ENCODE data around the gene KIT. TPM values are rescaled to one million over a fixed set of nuclear protein-coding genes. Genes with fewer than 3 reads are reported as not detected.

The KIT gene
- total and polyA plus RNA-seq, 2 donors (not counting 1 experiment from before 2014, with no cell fraction given), result 0.01 TPM; not detected in 1

- Mint-ChIP-seq H3K9me3 (ENCODE audit: insufficient read depth) (no peaks in the 10 kb centered on the region), H3K4me1 (no peaks in the 10 kb centered on the region), H3K27me3 (peaks cover 21% of the 10 kb centered on the region), H3K4me3 (no peak overlapping the region), H3K27ac (no peak overlapping the region)
- ChIA-PET CTCF (no interaction called here), POLR2A (no interaction called here)
- DNase-seq, result no peak
- no peak for TF ChIP-seq EZH2 (IDR thresholded peaks at IDR 0.05; ENCODE audit: borderline replicate concordance, insufficient read depth, low read depth, low read length, poor library complexity, severe bottlenecking)
- no peak for TF ChIP-seq CTCF (IDR thresholded peaks at IDR 0.05)
- peaks cover 0 to 9% (median 3%) of the 10 kb centered on the region in 4 experiments for H3K27me3 ChIP-seq (replicated peaks in 1 of 4; ENCODE audit: control extremely low read depth in 1 of 4, control insufficient read depth in 3 of 4, insufficient read depth in 4 of 4, low read length in 3 of 4)
- no peak overlapping the region for H3K27ac ChIP-seq (ENCODE audit: low read length in 2 of 2)
- intact Hi-C loops (cut with micrococcal nuclease), result no loop called here
- H3K4me2 ChIP-seq (replicated peaks; ENCODE audit: low read depth, low read length, poor library complexity, severe bottlenecking), result no peak overlapping the region
- H3K4me3 ChIP-seq (ENCODE audit: control extremely low read depth in 1 of 5, extremely low read depth in 1 of 5, insufficient read depth in 1 of 5, low read depth in 2 of 5, low read length in 4 of 5), result no peak overlapping the region
- no peaks in the 10 kb centered on the region for H3K4me1 ChIP-seq (ENCODE audit: control insufficient read depth in 2 of 2, insufficient read depth in 2 of 2, low read length in 2 of 2)
- H2AFZ ChIP-seq (ENCODE audit: insufficient read depth, low read depth, low read length, poor library complexity, severe bottlenecking), result no peak overlapping the region
- no CpG with 5 or more reads among the region's 3 CpGs for WGBS (ENCODE audit: insufficient coverage)
- no peaks in the 10 kb centered on the region for H3K9me3 ChIP-seq (ENCODE audit: control extremely low read depth in 1 of 3, control insufficient read depth in 2 of 3, insufficient read depth in 1 of 3, low read length in 2 of 3)
- no peaks in the 10 kb centered on the region for H3K36me3 ChIP-seq (replicated peaks in 1 of 2; ENCODE audit: control extremely low read depth in 1 of 2, control insufficient read depth in 1 of 2, extremely low read depth in 1 of 2, insufficient read depth in 2 of 2, low read length in 1 of 2)
- no peaks in the 10 kb centered on the region for H3K79me2 ChIP-seq (ENCODE audit: control insufficient read depth, insufficient read depth, low read length)
- H4K20me1 ChIP-seq (ENCODE audit: control insufficient read depth, insufficient read depth, low read length, poor library complexity, severe bottlenecking), result no peaks in the 10 kb centered on the region
- no peak overlapping the region for H3K9ac ChIP-seq (ENCODE audit: low read length)
- ATAC-seq (ENCODE audit: low read depth), result no peak
Observed at GRCh38 chr4:54651050-54651449, 6.7 kb upstream of the KIT start.

GRCh38 chr4:54654753-54655152 is 3.0 kb upstream of the KIT start:
- no peak overlapping the region for H2AFZ ChIP-seq (ENCODE audit: insufficient read depth, low read depth, low read length, poor library complexity, severe bottlenecking)
- H3K4me1 ChIP-seq (ENCODE audit: control insufficient read depth in 2 of 2, insufficient read depth in 2 of 2, low read length in 2 of 2), result peaks cover 24 to 27% of the 10 kb centered on the region in 2 donors
- H3K9ac ChIP-seq (ENCODE audit: low read length), result no peak overlapping the region
- ChIA-PET POLR2A (no interaction called here), CTCF (no interaction called here)
- H3K79me2 ChIP-seq (ENCODE audit: control insufficient read depth, insufficient read depth, low read length), result no peaks in the 10 kb centered on the region
- Mint-ChIP-seq H3K27me3 (peaks cover 38% of the 10 kb centered on the region), H3K4me3 (no peak overlapping the region), H3K4me1 (peaks cover 19% of the 10 kb centered on the region), H3K27ac (no peak overlapping the region), H3K9me3 (ENCODE audit: insufficient read depth) (no peaks in the 10 kb centered on the region)
- peaks cover 0 to 44% (median 29%) of the 10 kb centered on the region in 4 experiments for H3K27me3 ChIP-seq (replicated peaks in 1 of 4; ENCODE audit: control extremely low read depth in 1 of 4, control insufficient read depth in 3 of 4, insufficient read depth in 4 of 4, low read length in 3 of 4)
- ATAC-seq (ENCODE audit: low read depth), result no peak
- TF ChIP-seq CTCF (IDR thresholded peaks at IDR 0.05) (no peak), EZH2 (IDR thresholded peaks at IDR 0.05; ENCODE audit: borderline replicate concordance, insufficient read depth, low read depth, low read length, poor library complexity, severe bottlenecking) (no peak)
- no peak overlapping the region for H3K4me3 ChIP-seq (ENCODE audit: control extremely low read depth in 1 of 5, extremely low read depth in 1 of 5, insufficient read depth in 1 of 5, low read depth in 2 of 5, low read length in 4 of 5)
- no peaks in the 10 kb centered on the region for H4K20me1 ChIP-seq (ENCODE audit: control insufficient read depth, insufficient read depth, low read length, poor library complexity, severe bottlenecking)
- H3K4me2 ChIP-seq (replicated peaks; ENCODE audit: low read depth, low read length, poor library complexity, severe bottlenecking), result no peak overlapping the region
- WGBS (ENCODE audit: insufficient coverage), result no CpG with 5 or more reads among the region's 4 CpGs
- H3K36me3 ChIP-seq (replicated peaks in 1 of 2; ENCODE audit: control extremely low read depth in 1 of 2, control insufficient read depth in 1 of 2, extremely low read depth in 1 of 2, insufficient read depth in 2 of 2, low read length in 1 of 2), result no peaks in the 10 kb centered on the region
- intact Hi-C loops (cut with micrococcal nuclease), result no loop called here
- H3K9me3 ChIP-seq (ENCODE audit: control extremely low read depth in 1 of 3, control insufficient read depth in 2 of 3, insufficient read depth in 1 of 3, low read length in 2 of 3), result peaks cover 0 to 6% (median 0%) of the 10 kb centered on the region in 3 donors
- no peak overlapping the region for H3K27ac ChIP-seq (ENCODE audit: low read length in 2 of 2)
- DNase-seq, result no peak
